Stomach (tissue), 9 donors: Measurements from ENCODE around the gene NAA38. TPM values are rescaled to one million over a fixed set of nuclear protein-coding genes. Genes with fewer than 3 reads are reported as not detected.

Experiments used
- DNase-seq, 2 donors: peaks; one replicate each; pipeline versions ENCODE4 v3.0.0 to v3.0.0-alpha.2; 2013 to 2019
- H3K27ac ChIP-seq, 5 donors: fragments of 200-600 bp in 4 of 5; sonication (generic) in 4 of 5; one replicate each; pipeline ENCODE4 v1.5.1; 2013 to 2019; ENCODE audit warnings: mild to moderate bottlenecking in 1 of 5, moderate library complexity in 1 of 5
- H3K27me3 ChIP-seq, 3 donors: fragments of 200-600 bp; sonication (generic); one replicate each; pipeline ENCODE4 v1.5.1; 2017 to 2019; ENCODE audit warnings: mixed run types in 1 of 3
- H3K36me3 ChIP-seq, 4 donors: fragments of 200-600 bp; sonication (generic); 1 replicate in 3 of 4; 2 replicates in 1 of 4; pipeline ENCODE4 v1.5.1; 2016 to 2019
- H3K4me1 ChIP-seq, 4 donors: fragments of 200-600 bp; sonication (generic); one replicate each; pipeline ENCODE4 v1.5.1; 2016 to 2019
- H3K4me3 ChIP-seq, 4 donors: fragments of 200-600 bp; sonication (generic) in 3 of 4; one replicate each; pipeline ENCODE4 v1.5.1; 2016 to 2019; ENCODE audit warnings: mild to moderate bottlenecking in 1 of 4
- H3K9me3 ChIP-seq, 4 donors: fragments of 200-600 bp; sonication (generic); one replicate each; pipeline ENCODE4 v1.5.1; 2016 to 2019
- CTCF ChIP-seq, 7 experiments: fragments of 450-650 bp in 4 of 7; fragments of 200-600 bp in 3 of 7; sonication (generic) in 3 of 7; IDR thresholded peaks; one replicate each; pipeline ENCODE4 v1.5.1; 2016 to 2019; ENCODE audit warnings: antibody characterized with exemption in 7 of 7, control low read depth in 2 of 7, mild to moderate bottlenecking in 1 of 7
- EP300 ChIP-seq: sonication (generic); formaldehyde crosslinking; IDR thresholded peaks from one replicate; pipeline ENCODE4 v1.6.1; 2017; ENCODE audit warnings: antibody characterized with exemption
- POLR2A ChIP-seq, 4 donors: fragments of 450-650 bp; IDR thresholded peaks; one replicate each; pipeline ENCODE4 v1.6.1; 2016; ENCODE audit warnings: antibody characterized with exemption in 4 of 4, control low read depth in 2 of 4, mild to moderate bottlenecking in 1 of 4, moderate library complexity in 1 of 4
- POLR2AphosphoS5 ChIP-seq, 3 donors: sonication (generic); formaldehyde crosslinking; IDR thresholded peaks; one replicate each; pipeline ENCODE4 v1.6.1; 2016; ENCODE audit warnings: antibody characterized with exemption in 3 of 3
- WGBS, 5 donors: extraction: QIAGEN DNeasy Blood & Tissue Kit in 3 of 5; methylation state at CpG; one replicate each; pipeline versions ENCODE4 v1.1.5 to v1.1.7; 2013 to 2018; 5-methylcytosine and 5-hydroxymethylcytosine counted together
- intact Hi-C: fragments of 100-400 bp; cut with DNase I; formaldehyde crosslinking; loops from one replicate; pipeline ENCODE4 v1.15.1; 2023; ENCODE audit warnings: low total_unique reads
- polyA plus RNA-seq, 3 donors: library from polyadenylated mRNA; stranded (reverse); fragments of 200-250 nt; gene quantifications; one replicate each; pipeline ENCODE4 v1.2.3, GENCODE V29; 2013
- total RNA-seq, 5 donors: library from RNA; depleted of rRNA; stranded (reverse); fragments of >200 nt; gene quantifications; one replicate each; pipeline versions ENCODE4 v1.1.0 to v1.2.3, GENCODE V29; 2014 to 2016
- donor health status: healthy with polysubstance abuse.
- donor health status: Bipolar disorder and iron deficiency.
- donor health status: healthy.

Gene NAA38
- total and polyA plus RNA-seq, 8 donors: 42.0 to 281 (median 126) TPM

- no peak for TF ChIP-seq POLR2A (IDR thresholded peaks at IDR 0.05)
- TF ChIP-seq CTCF (IDR thresholded peaks at IDR 0.05): peak in 1 of 7 experiments; percentile 28
- TF ChIP-seq POLR2AphosphoS5 (IDR thresholded peaks at IDR 0.05): peak in 2 of 3 donors; percentile 60
- peak; percentile 95 to 98 for DNase-seq
- H3K27me3 ChIP-seq: no peaks in the 10 kb centered on the region
- intact Hi-C loops: no loop called here
- peaks cover 20 to 45% (median 39%) of the 10 kb centered on the region in 4 donors for H3K4me1 ChIP-seq
- 0% methylated on average over 24 to 49 of the region's 49 CpGs for WGBS, 5 donors
- H3K36me3 ChIP-seq: no peaks in the 10 kb centered on the region
- no peaks in the 10 kb centered on the region for H3K9me3 ChIP-seq
- H3K27ac ChIP-seq: peak within 1 kb of the TSS; percentile 92 to 100 (median 99)
- peak within 1 kb of the TSS; percentile 66 to 80 (median 74) for H3K4me3 ChIP-seq
These were observed 23.4 kb downstream of the NAA38 start, which contains the start of gene KDM6B for GRCh38 chr17:7833795-7834541. TSS of gene KDM6B (plus strand) at chr17:7834217. CDS start at chr17:7845555, 11,338 bp downstream.

GRCh38 chr17:7833011-7833794 lies 24.2 kb downstream of the NAA38 start:
- DNase-seq: peak in 1 of 2 donors; percentile 26
- Histone ChIP-seq H3K36me3 (no peaks in the 10 kb centered on the region), H3K27me3 (no peaks in the 10 kb centered on the region), H3K4me1 (peaks cover 13 to 37% (median 31%) of the 10 kb centered on the region in 4 donors), H3K4me3 (peak overlapping the region; percentile 66 to 80 (median 74)), H3K27ac (peak overlapping the region; percentile 92 to 100 (median 99)), H3K9me3 (no peaks in the 10 kb centered on the region)
- 34 to 43% (median 37%) methylated on average over 16 to 19 of the region's 19 CpGs for WGBS, 5 donors
- intact Hi-C loops: no loop called here
- TF ChIP-seq POLR2A (IDR thresholded peaks at IDR 0.05) (no peak), POLR2AphosphoS5 (IDR thresholded peaks at IDR 0.05) (no peak), CTCF (IDR thresholded peaks at IDR 0.05) (no peak), EP300 (no peak)

- intact Hi-C loops: no loop called here
- H3K9me3 ChIP-seq: no peaks in the 10 kb centered on the region
- H3K4me3 ChIP-seq: no peak overlapping the region
- H3K27ac ChIP-seq: no peak overlapping the region
- 82 to 89% (median 88%) methylated on average over 9 to 10 of the region's 10 CpGs for WGBS, 5 donors
- no peaks in the 10 kb centered on the region for H3K27me3 ChIP-seq
- DNase-seq: peak in 1 of 2 donors; percentile 7
- no peaks in the 10 kb centered on the region for H3K36me3 ChIP-seq
- H3K4me1 ChIP-seq: peaks cover 7 to 30% (median 24%) of the 10 kb centered on the region in 4 donors
- TF ChIP-seq POLR2AphosphoS5 (IDR thresholded peaks at IDR 0.05): no peak
- no peak for TF ChIP-seq CTCF (IDR thresholded peaks at IDR 0.05)
- no peak for TF ChIP-seq POLR2A (IDR thresholded peaks at IDR 0.05)
- TF ChIP-seq EP300: no peak
These were observed 24.9 kb downstream of the NAA38 start for GRCh38 chr17:7832431-7832830.

- WGBS, 5 donors: 73 to 79% (median 75%) methylated on average over 5 to 7 of the region's 7 CpGs
- intact Hi-C loops: no loop called here
- Histone ChIP-seq H3K27me3 (no peaks in the 10 kb centered on the region), H3K36me3 (no peaks in the 10 kb centered on the region), H3K4me3 (no peak overlapping the region), H3K9me3 (no peaks in the 10 kb centered on the region), H3K4me1 (peaks cover 0 to 18% (median 12%) of the 10 kb centered on the region in 4 donors), H3K27ac (no peak overlapping the region)
- DNase-seq: peak in 1 of 2 donors; percentile 3
- TF ChIP-seq POLR2AphosphoS5 (IDR thresholded peaks at IDR 0.05) (no peak), CTCF (IDR thresholded peaks at IDR 0.05) (no peak), POLR2A (IDR thresholded peaks at IDR 0.05) (no peak), EP300 (no peak)
These were observed 26.1 kb downstream of the NAA38 start for GRCh38 chr17:7831233-7831632.
